ENCODE data around the gene ABCA8. TPM values are rescaled to one million over a fixed set of nuclear protein-coding genes. Genes with fewer than 3 reads are reported as not detected.

The ABCA8 gene
- total RNA-seq, 1 donor from 2014 or later = 119 TPM

DNA sequence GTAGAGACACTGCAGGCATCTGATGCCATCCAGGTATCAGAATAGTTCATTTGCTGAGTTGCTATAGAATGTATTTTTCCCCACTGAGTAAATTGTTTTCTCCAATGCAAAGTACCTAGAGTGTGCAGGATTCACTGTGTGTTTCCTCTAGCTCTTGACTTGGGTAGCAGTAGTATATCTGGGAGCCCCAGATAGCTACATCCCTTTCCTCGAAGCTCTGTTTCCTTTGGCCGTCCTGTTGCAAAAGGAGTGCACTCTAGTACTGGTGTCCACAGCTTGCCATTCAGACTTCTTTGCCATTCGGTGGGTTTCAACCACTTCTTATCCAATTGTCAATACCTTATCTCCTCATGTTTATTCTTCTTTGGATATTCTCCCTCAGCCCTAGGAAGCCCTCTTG is 12.8 kb downstream of the ABCA8 start:
- DNase-seq = no peak

DNA sequence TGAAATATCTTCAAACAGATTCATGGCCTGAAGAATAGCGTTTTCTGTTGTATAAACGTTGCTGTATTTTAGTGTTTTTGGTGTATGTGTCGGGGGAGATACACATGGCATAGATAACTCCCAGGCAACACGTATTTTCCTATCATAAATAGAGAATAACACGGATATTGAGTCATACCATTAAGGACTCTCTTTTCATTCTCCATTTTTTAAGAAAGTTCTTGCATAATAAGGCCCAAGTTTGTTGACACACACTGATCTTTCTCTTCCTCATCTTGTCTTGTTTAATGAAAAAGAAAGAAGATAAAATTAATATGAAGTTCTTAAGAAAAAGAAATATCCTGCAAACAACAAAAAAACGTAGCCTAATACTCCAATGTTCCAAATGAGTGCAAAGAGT is 13.4 kb downstream of the ABCA8 start:
- DNase-seq = no peak

DNA sequence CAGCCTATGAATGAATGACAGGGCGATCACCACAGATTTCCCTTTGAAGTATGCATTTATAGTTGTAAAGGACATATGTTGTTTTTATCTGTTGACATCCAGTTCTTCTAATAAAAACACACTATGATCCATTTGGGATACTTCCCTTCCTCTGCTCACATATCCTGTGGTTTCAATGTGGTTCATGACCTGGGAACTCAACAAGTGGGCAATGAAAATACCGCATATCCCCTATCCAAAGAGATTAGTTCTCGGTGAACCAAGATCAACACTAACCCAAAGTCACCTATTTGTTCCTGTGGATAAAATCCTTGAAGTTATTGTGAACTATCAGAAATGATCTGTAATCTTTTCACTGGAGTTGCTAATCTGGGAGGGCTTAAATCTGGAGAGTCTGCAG is 16.0 kb downstream of the ABCA8 start:
- DNase-seq = no peak

DNA sequence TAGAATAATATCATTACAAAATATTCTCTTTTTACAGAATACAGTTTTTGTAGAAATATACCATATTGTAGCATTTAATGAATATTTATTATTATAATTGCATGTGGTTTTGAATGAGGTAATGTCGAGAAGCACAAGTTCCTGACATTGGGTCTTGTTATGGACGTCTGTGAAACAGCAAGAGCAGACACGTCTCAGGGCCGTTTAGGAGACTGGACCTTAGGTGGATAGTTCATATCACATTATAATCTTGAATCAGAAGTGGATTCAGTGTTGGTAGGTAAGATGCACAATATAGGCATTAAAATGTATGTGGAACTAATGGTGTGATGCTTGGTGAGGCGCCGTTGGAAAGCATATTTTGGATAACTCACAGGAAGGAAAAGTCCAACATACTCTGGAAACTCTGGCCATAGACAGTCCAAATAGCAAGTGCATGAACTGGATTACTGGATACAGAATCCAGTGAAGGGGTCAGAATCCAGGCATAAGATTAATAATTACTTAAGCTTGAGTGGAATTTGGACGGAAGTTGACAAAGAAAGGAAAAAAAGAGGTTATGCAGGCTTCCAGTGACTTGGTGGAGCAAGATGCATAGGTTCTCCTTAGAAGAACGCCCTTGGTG is 17.2 kb downstream of the ABCA8 start:
- no peak for DNase-seq

DNA sequence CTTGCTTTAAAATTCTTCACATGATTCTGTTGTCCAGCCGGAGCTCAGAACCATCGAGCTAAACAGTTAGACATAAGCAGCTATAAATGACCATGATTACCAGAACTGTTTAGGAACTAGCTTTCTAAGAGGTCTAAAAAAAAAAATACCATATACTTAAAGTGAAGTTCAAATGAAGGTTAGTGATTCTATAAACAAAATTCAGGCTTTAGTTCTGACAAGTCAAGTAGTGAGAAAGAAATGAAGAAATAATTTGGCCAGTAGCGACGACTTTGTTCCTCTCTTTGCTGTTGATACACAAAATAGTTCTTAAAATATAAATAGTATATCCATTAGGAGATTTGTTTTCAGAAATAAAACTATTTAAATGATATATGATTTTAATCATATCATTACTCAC is 27.7 kb downstream of the ABCA8 start:
- DNase-seq = no peak

DNA sequence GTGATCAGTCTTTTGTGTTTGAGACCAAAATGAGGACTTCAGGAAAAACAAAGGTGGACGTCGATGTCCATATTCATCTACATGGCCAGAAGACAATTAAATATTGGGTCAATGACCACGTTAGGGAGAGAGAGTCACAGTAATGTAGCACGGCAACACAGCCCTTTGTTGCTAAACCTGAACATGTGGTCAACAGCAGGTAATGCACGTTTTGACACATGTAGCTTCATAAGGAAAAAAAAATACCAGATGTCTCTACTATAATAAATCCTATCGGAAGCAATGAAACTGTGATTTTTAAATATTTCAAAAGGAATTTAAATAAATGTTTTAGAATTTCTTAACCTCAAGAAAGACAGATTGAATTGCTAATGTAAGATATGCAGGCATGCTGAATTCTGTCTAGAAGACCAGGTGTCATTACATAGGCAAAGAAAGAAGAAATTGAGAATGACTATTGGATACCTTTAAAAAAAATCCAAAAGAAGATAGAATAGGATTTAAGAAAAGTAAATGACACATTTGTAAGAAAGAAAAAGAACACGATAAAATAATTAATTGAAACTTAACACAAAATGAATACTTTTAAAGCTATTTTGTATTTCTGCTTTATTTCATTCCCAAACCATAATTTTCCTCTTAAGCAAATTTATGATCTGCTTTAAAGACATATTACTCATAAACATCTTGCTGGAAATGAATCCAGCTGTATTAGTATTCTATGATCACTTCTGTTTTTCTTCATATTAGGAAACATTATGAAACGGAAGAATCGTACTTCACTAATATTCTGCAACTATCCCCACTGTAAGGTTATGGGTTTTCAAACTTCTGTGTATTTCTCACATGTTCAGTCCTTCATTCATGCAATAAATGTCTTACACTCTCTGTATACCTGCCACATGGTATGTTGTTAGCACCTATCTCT is 30.1 kb downstream of the ABCA8 start:
- DNase-seq = peak; percentile 21

DNA sequence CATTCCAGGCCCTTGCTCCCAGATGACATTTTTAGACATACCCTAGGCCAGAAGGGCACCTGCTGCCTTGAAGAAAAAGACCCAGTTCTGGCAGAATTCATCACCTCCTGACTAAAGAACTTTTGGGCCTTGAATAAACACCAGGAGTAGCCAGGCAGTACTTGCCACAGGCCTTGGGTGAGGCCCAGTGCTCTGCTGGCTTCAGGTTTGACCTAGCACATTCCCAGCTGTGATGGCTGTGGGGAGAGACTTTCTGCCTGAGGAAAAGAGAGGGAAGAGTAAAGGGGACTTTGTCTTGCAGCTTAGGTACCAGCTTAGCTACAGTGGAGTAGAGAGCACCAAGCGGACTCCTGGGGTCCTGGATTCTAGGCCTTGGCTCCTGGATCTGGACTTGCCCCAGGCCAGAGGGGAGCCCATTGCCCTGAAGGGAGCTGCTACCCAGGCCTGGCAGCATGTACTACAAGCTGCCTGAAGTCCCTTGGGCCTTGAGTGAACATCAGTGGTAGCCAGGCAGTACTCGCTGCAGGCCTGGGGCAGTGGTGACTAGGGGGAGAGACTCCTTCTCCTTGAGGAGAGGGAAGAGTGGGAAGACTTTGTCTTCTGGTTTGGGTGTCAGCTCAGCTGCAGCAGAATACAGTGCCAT is 44.3 kb downstream of the ABCA8 start:
- DNase-seq = no peak

DNA sequence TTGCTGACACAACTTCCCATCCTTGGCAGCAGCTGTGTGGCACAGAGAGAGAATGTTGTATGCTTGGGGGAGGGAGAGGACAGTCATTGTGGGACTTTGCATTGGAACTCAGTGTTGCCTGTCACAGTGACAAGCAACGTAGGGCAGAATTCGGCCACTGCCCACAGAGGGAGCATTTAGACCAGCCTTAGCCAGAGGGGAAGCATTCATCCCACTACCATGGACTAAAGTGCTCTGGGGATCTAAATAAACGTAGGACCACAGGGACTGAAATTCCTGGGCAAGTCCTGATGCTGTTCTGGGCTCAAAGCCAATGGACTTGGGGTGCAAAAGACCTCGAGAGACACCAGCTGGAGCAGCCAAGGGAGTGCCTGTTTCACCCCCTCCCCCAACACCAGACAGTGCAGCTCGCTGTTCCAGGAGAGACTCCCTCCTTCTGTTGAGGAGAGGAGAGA is 44.9 kb downstream of the ABCA8 start:
- peak; percentile 31 for DNase-seq

DNA sequence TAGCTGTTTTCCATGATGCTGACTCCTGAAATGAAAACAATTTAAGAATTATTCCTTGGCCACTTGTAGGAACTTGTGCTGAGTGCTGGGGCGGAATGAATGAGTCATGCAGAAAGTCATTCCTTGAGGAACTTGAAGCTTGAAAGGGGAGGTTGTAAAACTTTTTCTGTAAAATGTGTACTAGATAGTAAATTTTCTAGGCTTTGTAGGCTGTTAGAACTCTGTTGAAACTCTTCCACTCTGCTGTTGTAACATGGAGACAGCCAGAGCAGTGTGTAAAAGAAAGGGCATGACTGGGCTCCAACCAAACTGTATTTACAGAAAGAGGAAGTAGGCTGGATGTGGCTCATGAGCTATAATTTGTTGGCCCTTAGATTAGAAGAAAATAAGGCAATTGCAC is 46.1 kb downstream of the ABCA8 start:
- DNase-seq = peak; percentile 82

DNA sequence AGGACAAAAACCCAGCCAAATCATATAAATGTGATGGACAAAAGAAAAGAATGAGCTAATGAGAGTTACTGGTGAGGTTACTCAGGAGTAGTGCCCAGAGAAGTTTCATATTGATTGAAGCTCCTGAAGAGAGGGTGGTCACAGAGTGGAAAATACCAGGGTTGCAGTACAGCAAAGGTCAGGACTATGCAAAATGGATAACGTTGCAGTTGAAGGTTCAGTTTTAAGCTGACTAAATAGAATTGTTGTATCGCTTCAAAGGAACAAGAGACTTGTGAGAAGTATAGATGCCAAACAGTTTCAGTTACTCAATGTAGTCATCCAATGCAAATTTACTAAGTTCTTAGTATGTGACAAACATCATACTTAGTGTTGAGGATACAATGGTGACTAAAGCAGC is 47.1 kb downstream of the ABCA8 start:
- DNase-seq = no peak

DNA sequence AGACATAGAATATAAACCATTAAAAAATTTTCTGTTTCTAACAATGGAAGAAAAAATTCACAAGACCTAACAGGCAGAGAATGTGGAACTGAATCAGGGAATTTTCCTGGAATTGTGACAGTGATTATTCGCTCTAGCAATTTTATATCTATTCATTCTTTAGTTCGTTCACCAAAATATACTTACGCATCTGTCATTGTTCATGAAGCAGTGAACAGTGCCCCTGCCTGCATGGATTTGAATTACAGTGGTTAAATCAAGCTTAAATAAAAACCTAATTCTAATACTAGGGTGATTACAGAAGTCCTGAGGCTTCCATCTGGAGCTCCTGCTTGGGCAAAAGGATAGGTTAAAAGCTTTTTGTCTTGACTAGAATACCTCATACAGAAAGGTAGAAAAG is 48.6 kb downstream of the ABCA8 start:
- DNase-seq = peak; percentile 28

DNA sequence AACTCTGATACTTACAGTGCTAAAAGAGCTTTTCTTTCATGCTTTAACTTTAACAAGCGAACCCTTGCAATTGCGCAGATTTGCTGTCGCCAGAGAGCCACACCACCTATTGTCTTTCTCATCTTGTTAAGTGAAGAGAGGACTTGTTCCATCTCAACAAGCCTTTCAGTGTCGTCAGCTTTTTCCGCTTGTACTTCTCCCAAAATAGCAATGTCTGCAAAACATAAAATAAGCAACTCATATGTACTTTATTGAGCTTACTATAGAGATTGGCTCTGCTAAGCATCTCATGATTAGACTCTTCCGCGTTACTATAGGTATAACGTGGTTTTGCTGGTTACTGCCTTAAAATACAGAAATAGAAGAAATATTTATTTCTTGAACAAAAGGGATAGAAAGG is 51.9 kb downstream of the ABCA8 start:
- peak; percentile 6 for DNase-seq

DNA sequence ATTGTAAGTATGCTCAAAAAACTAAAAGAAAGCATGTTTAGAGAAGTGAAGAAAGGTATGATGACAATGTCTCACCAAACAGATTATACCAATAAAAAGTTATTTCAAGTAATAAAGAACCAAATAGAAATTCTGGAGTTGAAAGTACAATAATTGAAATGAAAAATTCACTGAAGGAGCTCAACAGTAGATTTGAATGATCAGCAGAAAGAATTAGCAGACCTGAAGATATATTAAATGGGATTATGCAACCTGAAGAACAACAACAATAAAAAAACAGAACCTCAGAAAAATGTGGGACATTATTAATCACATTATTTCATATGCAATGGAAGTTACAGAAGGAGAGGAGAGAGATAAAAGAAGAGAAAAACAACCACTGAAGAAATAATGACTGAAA is 57.6 kb downstream of the ABCA8 start:
- no peak for DNase-seq

DNA sequence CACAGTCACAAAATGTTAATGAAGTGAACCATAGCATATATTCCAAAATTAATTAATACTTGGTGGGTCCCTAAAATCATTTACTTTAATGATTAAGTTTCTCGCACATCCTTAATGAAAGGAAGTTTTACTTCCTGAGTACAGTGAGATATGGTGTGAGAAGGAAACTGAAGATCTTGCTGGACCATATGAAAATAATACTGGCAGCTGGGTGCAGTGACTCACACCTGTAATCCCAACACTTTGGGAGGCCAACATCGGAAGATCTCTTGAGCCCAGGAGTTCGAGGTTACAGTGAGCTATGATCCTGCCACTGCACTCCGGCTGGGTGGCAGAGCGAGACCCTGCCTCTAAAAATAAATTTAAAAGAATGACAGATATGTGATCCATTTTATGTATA is 62.5 kb downstream of the ABCA8 start:
- DNase-seq = no peak

DNA sequence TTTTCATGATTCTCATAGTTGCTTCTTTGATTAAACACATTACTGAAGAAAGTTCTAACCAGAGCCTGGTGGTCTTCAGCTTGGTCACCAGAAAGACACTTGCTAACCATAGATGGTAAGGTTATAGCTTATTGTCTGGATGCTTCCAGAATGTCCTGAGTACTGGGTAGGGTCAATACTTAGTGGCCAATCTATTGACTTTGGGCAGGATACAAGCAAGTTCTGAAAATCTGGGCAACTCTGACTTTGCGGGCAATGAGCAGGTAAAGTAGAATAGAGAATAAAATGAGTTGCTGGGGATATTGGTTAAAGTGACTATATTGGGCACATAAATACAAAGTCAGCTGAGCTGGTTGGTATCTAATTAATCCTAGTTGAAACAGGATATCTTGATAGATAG is 63.0 kb downstream of the ABCA8 start:
- DNase-seq = no peak

DNA sequence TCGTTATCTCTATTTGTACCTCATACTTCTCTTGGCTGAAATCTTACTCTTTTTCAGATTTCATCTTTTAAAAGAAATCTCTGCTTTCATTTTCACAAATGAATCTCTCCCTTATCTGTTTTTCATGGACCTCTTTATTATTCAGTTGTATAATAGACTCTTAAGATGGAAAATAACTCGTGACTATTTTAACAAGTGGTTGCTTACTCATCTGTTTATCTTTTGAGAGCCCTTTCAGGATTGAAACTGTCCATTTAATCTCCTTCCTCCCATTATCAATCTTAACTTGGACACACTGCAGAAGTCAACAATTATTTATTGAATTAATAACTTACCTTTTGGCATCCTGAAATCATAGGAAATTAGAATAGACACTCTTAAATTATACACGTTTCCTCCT is 68.8 kb downstream of the ABCA8 start:
- no peak for DNase-seq

DNA sequence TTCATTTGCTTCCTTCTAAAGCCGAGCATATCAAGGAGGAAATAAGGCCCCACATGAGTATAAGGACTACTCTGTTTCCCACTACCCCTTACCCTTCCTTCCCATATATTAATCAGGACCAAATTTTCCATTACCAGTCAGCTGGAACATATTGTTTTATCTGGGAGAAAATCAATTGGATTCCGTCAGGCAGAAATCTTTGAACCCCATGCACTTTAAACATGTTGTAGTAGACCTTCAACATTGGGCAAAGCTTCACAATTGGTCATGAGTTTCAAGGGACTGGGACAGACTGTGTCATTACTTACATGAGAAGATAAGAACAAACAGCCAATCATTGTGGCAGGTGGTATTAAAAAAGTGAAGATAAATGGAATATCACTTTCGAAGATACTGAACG is 70.3 kb downstream of the ABCA8 start:
- DNase-seq = no peak

DNA sequence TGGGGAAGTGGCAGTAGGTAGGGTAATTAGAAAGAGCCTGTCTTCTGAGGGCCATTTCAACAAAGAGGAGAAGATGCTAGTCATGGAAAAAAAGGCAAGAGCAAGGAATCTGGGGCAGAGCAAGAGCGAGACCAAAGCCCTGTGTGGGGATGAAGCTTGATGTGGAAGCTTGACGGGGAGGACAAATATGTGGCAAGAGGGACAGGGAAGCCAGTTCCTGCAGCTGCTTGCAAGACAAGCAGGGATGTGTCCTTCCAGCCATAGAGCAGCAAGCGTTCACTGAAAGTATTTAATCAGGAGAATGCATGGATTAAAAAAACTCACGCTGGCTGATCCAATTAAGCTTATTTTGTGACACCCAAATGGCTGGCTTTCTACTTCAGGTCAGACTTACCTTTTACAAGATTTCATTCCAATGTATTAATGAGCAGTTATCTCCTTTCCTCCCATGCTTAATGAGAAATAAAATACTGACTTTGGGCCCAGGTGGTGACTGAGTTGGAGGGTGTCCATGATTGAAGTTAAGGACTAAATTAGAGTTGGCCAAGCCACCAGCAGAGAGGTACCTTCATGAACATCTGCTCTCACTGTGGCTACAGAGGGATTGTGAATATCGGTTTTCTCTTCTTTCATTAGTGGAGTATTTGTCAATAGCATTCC is 76.8 kb downstream of the ABCA8 start:
- no peak for DNase-seq

DNA sequence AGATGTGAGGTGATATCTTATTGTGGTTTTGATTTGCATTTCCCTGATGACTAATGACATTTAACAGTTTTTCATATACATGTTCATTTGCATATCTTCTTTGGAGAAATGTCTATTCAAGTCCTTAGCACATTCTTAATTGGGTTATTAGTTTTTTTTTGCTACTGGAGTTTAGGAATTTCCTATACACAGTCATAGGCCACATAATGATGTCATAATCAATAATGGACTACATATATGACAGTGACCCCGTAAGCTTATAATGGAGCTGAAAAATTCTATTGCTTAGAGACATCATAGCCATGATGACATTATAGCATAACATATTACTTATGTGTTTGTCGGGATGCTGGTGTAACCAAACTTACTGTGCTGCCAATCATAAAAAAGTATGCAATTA is 83.7 kb downstream of the ABCA8 start:
- no peak for DNase-seq

DNA sequence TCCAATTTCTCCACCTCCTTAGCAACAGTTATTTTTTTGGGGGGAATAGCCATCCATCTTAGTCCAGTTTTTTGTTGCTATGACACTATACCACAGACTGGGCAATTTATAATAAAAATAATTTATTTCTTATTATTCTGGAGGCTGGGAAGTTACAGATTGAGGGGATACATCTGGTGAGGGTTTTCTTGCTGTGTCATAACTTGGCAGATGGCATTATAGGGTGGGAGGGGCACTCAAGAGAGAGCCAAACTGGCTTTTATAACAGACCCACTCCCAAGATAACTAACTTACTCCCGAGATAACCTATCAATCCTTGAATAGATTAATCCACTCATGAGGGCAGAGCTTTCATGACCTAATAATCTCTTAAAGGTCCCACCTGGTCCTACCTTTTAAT is 84.2 kb downstream of the ABCA8 start:
- no peak for DNase-seq

DNA sequence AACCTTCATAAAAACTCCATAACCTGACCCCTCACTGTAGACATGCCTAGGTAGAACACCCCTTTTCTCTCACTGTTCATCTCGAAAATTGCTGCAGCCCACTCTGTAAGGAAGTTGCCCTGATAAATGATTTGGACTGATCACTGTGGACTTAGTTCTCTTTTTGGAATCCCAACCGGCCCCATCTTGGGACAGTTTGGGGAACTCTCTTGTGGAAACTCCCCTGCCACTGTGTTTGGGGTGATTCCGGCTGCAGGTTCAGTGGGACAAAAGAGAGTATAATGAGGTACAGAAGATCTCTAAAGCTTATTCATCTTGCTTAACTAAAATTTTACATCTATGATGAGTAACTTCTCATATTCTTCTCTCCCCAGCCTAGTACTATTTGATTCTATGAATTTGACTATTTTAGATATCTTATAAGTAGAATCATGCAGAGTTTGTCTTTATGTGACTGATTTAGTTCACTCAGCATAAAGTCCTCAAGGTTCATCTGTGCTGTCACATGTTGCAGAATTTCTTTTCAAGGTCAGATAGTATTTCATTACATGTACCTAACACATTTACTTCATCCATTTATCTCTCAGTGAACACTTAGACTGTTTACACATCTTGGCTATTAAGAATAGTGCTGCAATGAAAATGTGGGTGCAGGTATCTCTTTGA is 84.9 kb downstream of the ABCA8 start:
- DNase-seq = no peak

DNA sequence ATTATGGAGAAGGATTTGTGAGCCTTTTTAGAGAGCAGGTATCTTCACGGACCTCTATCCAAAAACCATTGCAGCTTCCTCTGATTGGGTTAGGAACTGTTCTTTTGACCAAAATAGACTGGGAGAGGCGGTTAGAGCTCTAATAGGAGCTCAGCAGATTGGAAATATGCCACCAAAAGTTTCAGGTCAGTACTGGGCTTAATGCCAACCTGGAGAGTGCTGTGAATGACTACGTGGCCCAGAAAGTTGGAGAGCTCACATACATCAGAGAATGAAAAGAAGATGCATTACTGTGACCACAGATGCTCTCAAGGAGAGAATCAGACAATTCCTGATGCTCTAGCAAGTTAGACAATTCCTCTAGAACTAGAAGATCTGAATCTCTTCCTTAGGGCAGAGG is 86.5 kb downstream of the ABCA8 start:
- no peak for DNase-seq
